Fibroblast of skin of scalp (primary cell): Measurements from ENCODE around the gene ZNF230.
A peak's percentile ranks its signal among the peaks of the same experiment; 100 is the strongest.

ENCODE experiments used
- DNase-seq: peaks from one replicate; pipeline ENCODE4 v3.0.0-alpha.2; 2013

The ZNF230 gene

DNA sequence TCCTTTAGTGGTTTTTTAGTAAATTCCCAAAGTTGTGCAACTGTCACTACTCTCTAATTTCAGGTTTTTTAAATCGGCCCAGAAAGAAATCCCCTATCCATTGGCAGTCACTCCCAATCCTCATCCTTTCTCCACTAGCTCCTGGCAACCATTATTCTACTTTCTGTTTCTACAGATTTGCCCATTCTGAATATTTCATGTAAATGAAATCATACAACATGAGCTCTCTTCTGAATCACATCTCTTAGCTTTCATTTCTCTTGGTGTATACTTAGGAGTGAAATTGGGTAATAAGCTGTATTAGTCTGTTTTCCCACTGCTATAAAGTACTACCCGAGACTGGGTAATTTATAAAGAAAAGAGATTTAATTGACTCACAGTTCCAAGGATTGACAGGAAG is 39.4 kb downstream of the ZNF230 start:
- DNase-seq = no peak

DNA sequence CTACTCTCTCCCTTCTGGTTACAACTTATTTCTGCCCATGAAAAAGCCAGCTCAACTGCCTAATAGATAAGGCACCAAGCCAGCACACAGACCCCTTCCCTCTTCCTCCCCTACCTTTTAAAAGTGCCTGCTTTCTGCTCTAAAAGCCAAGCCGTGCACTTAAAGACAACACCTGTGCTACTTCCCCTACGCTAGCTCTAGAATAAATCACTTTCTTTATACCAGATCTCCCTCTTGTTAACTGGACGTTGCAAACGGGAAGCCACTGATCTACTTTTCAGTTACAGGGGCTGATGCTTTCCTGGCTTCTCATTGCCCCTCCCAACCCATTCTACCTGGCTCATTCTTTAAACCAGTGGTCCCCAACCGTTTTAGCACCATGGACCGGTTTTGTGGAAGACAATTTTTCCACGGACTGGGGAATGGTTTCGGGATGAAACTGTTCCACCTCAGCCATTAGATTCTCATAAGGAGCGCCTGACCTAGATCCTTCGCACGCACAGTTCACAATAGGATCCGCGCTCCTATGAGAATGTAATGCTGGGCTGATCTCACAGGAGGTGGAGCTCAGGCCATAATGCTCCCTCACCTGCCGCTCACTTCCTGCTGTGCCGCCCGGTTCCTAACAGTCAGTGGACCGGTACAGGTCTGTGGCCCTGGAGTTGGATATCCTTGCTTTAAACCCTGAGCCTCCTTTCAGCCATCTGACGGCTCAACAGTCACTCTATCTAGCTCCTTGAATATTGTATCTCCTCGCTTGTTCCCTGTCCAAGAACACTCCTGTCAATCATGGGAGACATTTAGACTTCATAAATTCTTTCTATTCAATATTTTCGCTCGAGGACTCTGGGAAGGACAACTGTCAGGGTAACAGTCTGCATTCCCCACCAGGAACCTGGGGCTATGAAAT is 48.2 kb downstream of the ZNF230 start:
- no peak for DNase-seq

DNA sequence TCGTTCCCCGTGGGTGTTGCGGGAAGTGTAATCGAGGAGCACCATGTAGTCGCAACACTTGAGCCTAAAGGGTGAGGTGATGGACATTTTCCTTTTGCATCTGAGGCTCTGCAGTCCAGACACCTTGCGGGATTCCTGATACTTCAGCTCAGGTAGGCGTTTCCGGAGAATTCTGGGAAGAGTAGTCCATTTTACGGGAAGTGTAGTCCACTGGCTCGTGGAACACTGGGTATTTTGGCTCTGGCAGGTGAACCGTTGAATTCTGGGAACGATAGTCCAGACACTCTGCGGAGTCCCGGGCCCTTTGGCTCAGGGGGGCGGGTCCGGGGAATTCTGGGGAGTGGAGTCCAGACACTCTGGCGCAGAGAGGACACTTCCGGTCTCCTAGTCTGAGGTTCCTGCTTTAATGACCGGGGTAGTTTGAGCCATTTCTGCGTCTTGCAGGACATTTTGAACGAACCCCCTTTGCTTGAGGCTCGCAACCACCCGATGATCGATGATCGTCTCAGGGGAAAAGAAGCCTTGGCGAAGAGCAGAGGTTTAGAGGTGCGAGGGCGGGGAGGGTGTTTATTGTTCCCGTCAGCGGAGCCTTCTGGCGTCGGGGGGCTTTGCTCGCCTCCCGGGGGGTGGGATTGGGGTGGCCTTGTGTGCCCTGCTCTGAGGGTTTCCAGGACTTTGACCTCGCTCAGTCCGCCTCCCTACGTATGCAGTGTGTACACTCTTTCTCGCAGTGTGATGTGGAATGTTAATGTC is 49.1 kb downstream of the ZNF230 start, which contains the start of gene ZNF223:
TSS of gene ZNF223 (plus strand) at position 387 of the 753 bp plus-strand sequence. CDS start 3,141 bp downstream, outside the sequence.
- DNase-seq = peak; percentile 96

DNA sequence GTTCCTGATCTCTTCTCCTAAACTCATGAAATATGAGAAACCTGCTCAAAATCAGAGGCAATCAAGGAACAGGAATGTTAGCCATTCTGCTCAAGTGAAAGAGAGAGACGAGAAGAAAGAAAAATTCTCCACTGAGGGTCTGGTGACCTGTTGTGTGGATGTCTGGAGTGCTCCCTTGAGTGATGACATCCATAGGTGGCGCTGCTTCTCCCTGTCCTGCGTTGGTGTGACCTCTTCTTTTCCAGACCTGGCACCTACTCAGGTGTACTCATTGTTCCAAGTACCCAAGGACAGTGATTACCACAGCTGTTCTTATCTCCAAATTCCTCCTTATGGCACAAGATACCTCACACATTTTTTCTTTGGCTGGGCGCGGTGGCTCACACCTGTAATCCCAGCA is 53.1 kb downstream of the ZNF230 start:
- no peak for DNase-seq

DNA sequence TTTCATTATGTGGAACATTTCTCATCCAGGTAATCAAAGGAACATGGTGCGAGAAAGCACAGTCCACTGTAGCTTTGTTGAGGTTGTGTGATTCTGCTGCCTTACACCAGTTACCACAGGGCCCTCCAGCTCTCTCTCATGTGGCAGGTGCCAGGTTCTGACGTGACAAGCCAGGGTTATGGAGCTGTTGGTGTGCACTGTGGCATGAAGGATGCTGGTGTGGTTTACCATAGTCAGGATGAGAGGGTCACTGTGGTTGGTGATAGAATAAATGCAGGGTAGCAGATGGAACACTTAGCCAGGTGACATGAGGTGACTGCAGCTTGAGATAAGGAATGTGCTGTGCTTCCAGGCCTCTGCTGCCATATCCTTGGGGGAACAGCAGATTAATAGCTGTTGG is 56.5 kb downstream of the ZNF230 start:
- DNase-seq = no peak

DNA sequence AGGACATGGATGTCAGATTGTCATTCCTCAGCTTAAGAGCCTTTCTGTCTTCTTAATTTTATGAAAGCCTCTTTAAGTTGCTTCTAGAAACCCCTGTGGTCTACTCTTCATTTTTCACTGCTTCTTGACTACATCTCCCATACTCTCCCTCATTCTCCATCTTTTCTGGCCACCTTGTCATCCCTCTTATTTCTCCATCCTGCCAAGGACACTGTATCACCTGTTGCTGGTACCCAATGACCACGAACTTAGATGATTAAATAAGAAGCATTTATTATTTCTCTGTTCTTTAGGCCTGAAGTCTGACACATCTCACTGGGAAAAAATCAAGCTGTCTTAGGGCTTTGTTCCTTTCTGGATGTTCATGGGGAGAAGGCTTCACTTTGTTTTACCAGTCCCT is 58.3 kb downstream of the ZNF230 start:
- no peak for DNase-seq
